BJ (cell line): ENCODE measurements around the gene NCAPD3. TPM values are rescaled to one million over a fixed set of nuclear protein-coding genes. Genes with fewer than 3 reads are reported as not detected.

Experiments used
- CTCF ChIA-PET: fragments of 350-600 bp; formaldehyde crosslinking; extraction: SDS; loops from one replicate; lab custom pipeline; 2021; ENCODE audit warnings: antibody characterized with exemption, inconsistent platforms; lab: Yijun Ruan, JAX
- POLR2A ChIA-PET: fragments of 300-600 bp; sonication (Branson Sonifier 250); formaldehyde crosslinking; extraction: SDS; loops from one replicate; lab custom pipeline; 2021; ENCODE audit warnings: antibody characterized with exemption; lab: Charles Lee
- DNase-seq: peaks from one replicate; pipeline ENCODE4 v3.0.0-alpha.2; 2011; ENCODE audit warnings: low read depth
- H3K27me3 ChIP-seq: 2 replicates; pipeline ENCODE4 v1.6.0; 2011; ENCODE audit warnings: low read length; ENCODE audit not compliant: control insufficient read depth, insufficient read depth
- H3K36me3 ChIP-seq: 2 replicates; pipeline ENCODE4 v1.5.1; 2011; ENCODE audit warnings: low read length; ENCODE audit not compliant: control insufficient read depth, insufficient read depth
- H3K4me3 ChIP-seq: 2 replicates; pipeline ENCODE4 v1.5.1; 2011; ENCODE audit warnings: low read depth, mild to moderate bottlenecking, control low read depth, low read length
- polyA plus RNA-seq: library from polyadenylated mRNA; depleted of rRNA; stranded (reverse); fragments of >200 nt; gene quantifications from 2 replicates; pipeline ENCODE4 v1.2.3, GENCODE V29; 2011
- TF ChIP-seq, protein P1 (sequence below): IDR thresholded peaks from 2 replicates; pipeline ENCODE4 v1.5.1; 2011; ENCODE audit warnings: low read depth, mild to moderate bottlenecking, control low read depth, inconsistent platforms, low read length, moderate library complexity; ENCODE audit not compliant: insufficient read depth

The NCAPD3 gene
- polyA plus RNA-seq, 1 experiment, result 18.1 TPM

GRCh38 chr11:134250675-134251074 lies 26.9 kb upstream of the NCAPD3 start:
- TF ChIP-seq, protein P1, sequence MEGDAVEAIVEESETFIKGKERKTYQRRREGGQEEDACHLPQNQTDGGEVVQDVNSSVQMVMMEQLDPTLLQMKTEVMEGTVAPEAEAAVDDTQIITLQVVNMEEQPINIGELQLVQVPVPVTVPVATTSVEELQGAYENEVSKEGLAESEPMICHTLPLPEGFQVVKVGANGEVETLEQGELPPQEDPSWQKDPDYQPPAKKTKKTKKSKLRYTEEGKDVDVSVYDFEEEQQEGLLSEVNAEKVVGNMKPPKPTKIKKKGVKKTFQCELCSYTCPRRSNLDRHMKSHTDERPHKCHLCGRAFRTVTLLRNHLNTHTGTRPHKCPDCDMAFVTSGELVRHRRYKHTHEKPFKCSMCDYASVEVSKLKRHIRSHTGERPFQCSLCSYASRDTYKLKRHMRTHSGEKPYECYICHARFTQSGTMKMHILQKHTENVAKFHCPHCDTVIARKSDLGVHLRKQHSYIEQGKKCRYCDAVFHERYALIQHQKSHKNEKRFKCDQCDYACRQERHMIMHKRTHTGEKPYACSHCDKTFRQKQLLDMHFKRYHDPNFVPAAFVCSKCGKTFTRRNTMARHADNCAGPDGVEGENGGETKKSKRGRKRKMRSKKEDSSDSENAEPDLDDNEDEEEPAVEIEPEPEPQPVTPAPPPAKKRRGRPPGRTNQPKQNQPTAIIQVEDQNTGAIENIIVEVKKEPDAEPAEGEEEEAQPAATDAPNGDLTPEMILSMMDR, result no peak
- Histone ChIP-seq H3K36me3 (peaks cover 14% of the 10 kb centered on the region), H3K4me3 (no peak overlapping the region), H3K27me3 (no peaks in the 10 kb centered on the region)
- ChIA-PET POLR2A (no interaction called here), CTCF (interaction anchor here (1.2 kb wide), 1 partner anchor 11 kb away, joined by 4 read pairs; no protein-coding TSS in a partner anchor)
- no peak for DNase-seq

DNA sequence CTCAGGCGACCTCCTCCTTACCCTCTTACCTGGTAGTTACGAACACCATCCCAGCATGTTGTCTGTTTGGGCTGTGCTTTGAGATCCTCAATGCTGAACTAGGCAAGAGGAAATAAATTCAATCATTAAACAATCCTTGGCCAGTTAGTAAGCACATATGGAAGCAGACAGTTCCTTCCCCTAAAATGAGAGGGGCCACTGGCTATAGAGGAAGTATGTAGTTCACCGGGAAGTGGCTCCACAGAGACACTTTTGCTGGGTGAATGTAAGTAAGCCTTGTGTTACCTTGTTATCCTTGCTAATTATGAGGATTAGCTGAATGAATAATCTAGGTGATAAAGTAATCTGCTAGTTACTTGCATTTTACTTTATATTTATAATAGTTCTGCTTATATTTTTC lies 26.5 kb upstream of the NCAPD3 start:
- DNase-seq, result no peak
- Histone ChIP-seq H3K4me3 (no peak overlapping the region), H3K36me3 (peaks cover 17% of the 10 kb centered on the region), H3K27me3 (no peaks in the 10 kb centered on the region)
- ChIA-PET POLR2A (no interaction called here), CTCF (interaction anchor here (1.2 to 1.7 kb wide), 2 partner anchors 11 to 43 kb away, joined by 4 to 7 read pairs; no protein-coding TSS in a partner anchor)
- TF ChIP-seq, protein P1, result no peak

DNA sequence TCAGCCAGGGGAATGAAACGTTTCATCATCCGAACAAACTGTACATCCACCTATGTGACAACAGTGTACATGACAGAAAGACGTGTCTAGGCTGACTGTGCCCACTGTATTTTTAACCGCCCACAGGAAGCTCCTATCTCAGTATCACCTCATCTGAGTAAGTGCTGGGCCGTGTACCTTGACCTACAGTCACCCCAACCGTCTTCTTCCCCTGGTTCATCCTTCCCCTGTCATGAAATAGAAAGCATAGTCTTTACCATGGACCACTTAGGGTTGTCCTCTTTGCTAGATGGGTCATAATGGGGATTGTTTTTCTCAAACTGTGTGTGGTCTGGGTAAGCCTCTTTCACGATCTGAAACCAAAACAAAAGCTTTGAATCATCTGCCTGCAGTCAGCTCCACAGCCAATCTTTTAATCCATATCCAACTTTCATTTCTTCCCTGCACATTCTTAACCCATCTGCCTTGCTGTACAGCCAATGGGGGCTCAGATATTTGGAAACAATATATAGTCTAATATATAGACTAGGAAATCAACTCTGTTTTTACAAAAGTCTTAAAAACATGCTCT lies 25.2 kb upstream of the NCAPD3 start:
- TF ChIP-seq, protein P1, result no peak
- POLR2A ChIA-PET, result no interaction called here
- no peak for DNase-seq
- H3K4me3 ChIP-seq, result no peak overlapping the region
- peaks cover 22% of the 10 kb centered on the region for H3K36me3 ChIP-seq
- H3K27me3 ChIP-seq, result no peaks in the 10 kb centered on the region
- CTCF ChIA-PET, result interaction anchor here (0.8 to 1.7 kb wide), 4 partner anchors 11 to 42 kb away, joined by 3 to 7 read pairs (median 3); no protein-coding TSS in a partner anchor

DNA sequence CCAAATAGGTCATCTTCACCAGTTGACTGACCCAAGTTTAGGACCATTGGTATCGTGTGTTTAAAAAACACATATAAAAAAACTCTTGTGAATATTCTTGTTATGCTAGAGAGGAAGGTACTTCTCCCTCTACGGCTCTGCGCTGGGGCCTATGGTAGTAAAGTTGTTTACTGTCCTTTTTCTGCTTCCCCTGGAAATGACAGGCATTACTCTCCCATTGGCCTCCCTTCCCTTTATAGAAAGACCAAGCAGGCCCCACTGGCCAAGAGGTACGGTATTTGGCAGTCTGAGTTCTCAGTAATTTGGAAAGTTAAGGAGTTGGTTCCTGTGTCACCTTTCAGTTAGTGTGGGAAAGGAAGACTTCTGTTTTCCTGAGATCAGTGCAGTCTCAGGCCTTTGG lies 22.9 kb upstream of the NCAPD3 start:
- ChIA-PET CTCF (no interaction called here), POLR2A (no interaction called here)
- DNase-seq, result no peak
- TF ChIP-seq, protein P1, result no peak
- Histone ChIP-seq H3K36me3 (peaks cover 26% of the 10 kb centered on the region), H3K4me3 (no peak overlapping the region), H3K27me3 (no peaks in the 10 kb centered on the region)

GRCh38 chr11:134246100-134246499 lies 22.3 kb upstream of the NCAPD3 start:
- DNase-seq, result no peak
- TF ChIP-seq, protein P1, result no peak
- Histone ChIP-seq H3K4me3 (no peak overlapping the region), H3K36me3 (peaks cover 29% of the 10 kb centered on the region), H3K27me3 (no peaks in the 10 kb centered on the region)
- ChIA-PET POLR2A (no interaction called here), CTCF (no interaction called here)
